Esophagus squamous epithelium (tissue), 4 donors: ENCODE measurements around the gene ZBTB8OS.

Experiments used
- POLR2A ChIP-seq, 4 donors: fragments of 450-650 bp; IDR thresholded peaks; one replicate each; pipeline ENCODE4 v1.6.1; 2017; ENCODE audit warnings: antibody characterized with exemption in 4 of 4, mild to moderate bottlenecking in 4 of 4, moderate library complexity in 3 of 4
- TF ChIP-seq, protein P1 (sequence below), 6 experiments: fragments of 450-650 bp in 4 of 6; fragments of 200-600 bp in 2 of 6; sonication (generic) in 2 of 6; IDR thresholded peaks; one replicate each; pipeline ENCODE4 v1.5.1; 2016 to 2019; ENCODE audit warnings: antibody characterized with exemption in 6 of 6, mild to moderate bottlenecking in 4 of 6, moderate library complexity in 4 of 6

- TF ChIP-seq, protein P1, sequence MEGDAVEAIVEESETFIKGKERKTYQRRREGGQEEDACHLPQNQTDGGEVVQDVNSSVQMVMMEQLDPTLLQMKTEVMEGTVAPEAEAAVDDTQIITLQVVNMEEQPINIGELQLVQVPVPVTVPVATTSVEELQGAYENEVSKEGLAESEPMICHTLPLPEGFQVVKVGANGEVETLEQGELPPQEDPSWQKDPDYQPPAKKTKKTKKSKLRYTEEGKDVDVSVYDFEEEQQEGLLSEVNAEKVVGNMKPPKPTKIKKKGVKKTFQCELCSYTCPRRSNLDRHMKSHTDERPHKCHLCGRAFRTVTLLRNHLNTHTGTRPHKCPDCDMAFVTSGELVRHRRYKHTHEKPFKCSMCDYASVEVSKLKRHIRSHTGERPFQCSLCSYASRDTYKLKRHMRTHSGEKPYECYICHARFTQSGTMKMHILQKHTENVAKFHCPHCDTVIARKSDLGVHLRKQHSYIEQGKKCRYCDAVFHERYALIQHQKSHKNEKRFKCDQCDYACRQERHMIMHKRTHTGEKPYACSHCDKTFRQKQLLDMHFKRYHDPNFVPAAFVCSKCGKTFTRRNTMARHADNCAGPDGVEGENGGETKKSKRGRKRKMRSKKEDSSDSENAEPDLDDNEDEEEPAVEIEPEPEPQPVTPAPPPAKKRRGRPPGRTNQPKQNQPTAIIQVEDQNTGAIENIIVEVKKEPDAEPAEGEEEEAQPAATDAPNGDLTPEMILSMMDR (IDR thresholded peaks at IDR 0.05): no peak
- TF ChIP-seq POLR2A (IDR thresholded peaks at IDR 0.05): no peak
These were observed 36.9 kb downstream of the ZBTB8OS start for GRCh38 chr1:32613472-32613871.
